Uterus (tissue), 4 donors: ENCODE data around the gene XPA. TPM values are rescaled to one million over a fixed set of nuclear protein-coding genes. Genes with fewer than 3 reads are reported as not detected.

Experiments
- DNase-seq, 2 donors: peaks; one replicate each; pipeline ENCODE4 v3.0.0-alpha.2; 2019 to 2020
- H3K27ac ChIP-seq, 2 donors: fragments of 200-600 bp; sonication (generic); 1 replicate in 1 of 2; 2 replicates in 1 of 2; pipeline ENCODE4 v1.5.1; 2016 to 2018
- H3K27me3 ChIP-seq, 2 donors: fragments of 200-600 bp; sonication (generic); one replicate each; pipeline ENCODE4 v1.5.1; 2018 to 2019; ENCODE audit warnings: control low read depth in 1 of 2
- H3K36me3 ChIP-seq, 2 donors: fragments of 200-600 bp; sonication (generic); one replicate each; pipeline ENCODE4 v1.5.1; 2019; ENCODE audit warnings: control low read depth in 1 of 2
- H3K4me1 ChIP-seq, 2 donors: fragments of 200-600 bp; sonication (generic); one replicate each; pipeline ENCODE4 v1.5.1; 2018 to 2019; ENCODE audit warnings: control low read depth in 1 of 2
- H3K4me3 ChIP-seq, 2 donors: fragments of 200-600 bp; sonication (generic); 1 replicate in 1 of 2; 2 replicates in 1 of 2; pipeline ENCODE4 v1.5.1; 2018 to 2019; ENCODE audit warnings: mild to moderate bottlenecking in 1 of 2
- H3K9me3 ChIP-seq, 2 donors: fragments of 200-600 bp; sonication (generic); one replicate each; pipeline ENCODE4 v1.5.1; 2019; ENCODE audit warnings: control low read depth in 1 of 2
- CTCF ChIP-seq, 4 experiments: fragments of 200-600 bp in 2 of 4; fragments of 450-650 bp in 2 of 4; sonication (generic) in 2 of 4; IDR thresholded peaks; one replicate each; pipeline ENCODE4 v1.5.1; 2016 to 2019; ENCODE audit warnings: antibody characterized with exemption in 4 of 4, mild to moderate bottlenecking in 2 of 4, moderate library complexity in 1 of 4
- POLR2A ChIP-seq, 2 donors: fragments of 450-650 bp; IDR thresholded peaks; one replicate each; pipeline ENCODE4 v1.6.1; 2016; ENCODE audit warnings: antibody characterized with exemption in 2 of 2, mild to moderate bottlenecking in 1 of 2, moderate library complexity in 1 of 2
- intact Hi-C: fragments of 100-400 bp; cut with DNase I; formaldehyde crosslinking; loops from one replicate; pipeline ENCODE4 v1.15.1; 2023; ENCODE audit warnings: low total_unique reads
- total RNA-seq, 4 donors: library from RNA; depleted of rRNA in 3 of 4; stranded (reverse); fragments of >200 nt in 3 of 4; gene quantifications; one replicate each; pipeline versions ENCODE4 v1.1.0 to v1.2.4, GENCODE V29; 2014 to 2023
- donor health status: DM: yes; HTN: yes; CAD: no.

Gene XPA
- total RNA-seq, 4 donors from 2014 or later = 10.0 to 31.6 (median 23.7) TPM

DNA sequence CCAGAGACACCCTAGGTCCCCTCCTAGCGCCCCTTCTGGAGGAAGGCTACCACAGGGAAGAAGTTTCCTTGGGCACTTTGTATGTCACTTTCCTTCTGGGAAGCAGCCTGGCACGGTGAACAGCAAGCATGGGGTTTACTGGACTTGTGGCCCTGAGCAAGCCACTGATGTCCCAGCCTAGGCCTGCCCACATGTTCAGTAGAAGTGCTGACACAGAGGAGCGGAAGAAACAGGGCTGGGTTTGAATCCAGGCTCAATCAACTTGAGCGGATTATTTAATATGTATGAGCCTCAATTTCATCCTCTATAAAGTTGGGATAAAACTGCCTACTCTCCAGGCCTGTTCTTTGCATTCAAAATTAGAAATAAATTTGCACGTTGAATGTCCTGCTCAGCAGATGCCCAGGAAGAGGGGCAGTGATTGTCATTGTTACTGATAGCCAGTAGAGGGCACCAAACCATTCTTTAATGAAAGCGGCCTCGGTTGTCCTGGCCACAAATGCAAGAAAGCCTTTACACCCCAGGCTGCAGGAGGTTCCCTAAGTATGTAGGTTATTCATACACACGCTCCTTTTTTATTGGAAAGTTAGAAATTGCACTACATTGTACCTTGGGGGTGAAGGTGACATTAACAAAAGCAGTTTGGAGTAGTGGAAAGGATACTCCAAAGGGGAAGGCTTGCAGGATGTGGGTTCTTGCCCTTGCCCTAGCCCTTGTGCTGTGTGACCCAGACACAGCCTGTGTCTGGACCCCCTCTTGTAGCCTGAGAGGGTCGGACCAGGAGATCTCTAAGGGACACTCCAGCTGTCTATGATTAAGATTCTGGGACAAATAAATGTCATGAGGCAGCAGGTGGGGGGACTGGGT lies 13.4 kb upstream of the XPA start:
- intact Hi-C loops = no loop called here
- Histone ChIP-seq H3K4me3 (no peak overlapping the region), H3K27me3 (no peaks in the 10 kb centered on the region), H3K9me3 (no peaks in the 10 kb centered on the region), H3K4me1 (no peaks in the 10 kb centered on the region), H3K36me3 (no peaks in the 10 kb centered on the region), H3K27ac (no peak overlapping the region)
- DNase-seq = peak in 1 of 2 donors; percentile 23
- no peak for TF ChIP-seq POLR2A (IDR thresholded peaks at IDR 0.05)
- TF ChIP-seq CTCF (IDR thresholded peaks at IDR 0.05) = peak; percentile 68 to 79 (median 74)

DNA sequence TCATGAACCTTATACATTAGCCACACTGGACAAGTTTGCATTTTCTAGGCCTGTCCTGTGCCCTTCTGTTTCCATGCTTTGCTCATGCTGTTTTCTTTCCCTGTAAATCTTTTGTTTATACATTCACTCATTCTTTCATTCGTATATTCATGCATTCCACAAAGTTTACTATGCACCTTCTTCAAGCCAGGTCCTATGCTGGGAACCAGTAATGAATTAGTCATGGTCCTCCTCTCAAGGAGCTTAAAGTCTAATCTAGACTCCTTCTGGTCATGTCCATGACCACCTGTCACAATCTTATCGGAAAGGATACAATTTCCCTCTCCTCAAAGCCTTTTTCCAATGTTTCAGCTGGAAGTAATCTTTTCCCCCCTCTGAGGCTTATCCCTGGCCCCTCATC lies 9.1 kb upstream of the XPA start:
- intact Hi-C loops = no loop called here
- H3K4me3 ChIP-seq = no peak overlapping the region

GRCh38 chr9:97705354-97705950 lies 8.3 kb upstream of the XPA start:
- Histone ChIP-seq H3K27ac (peak overlapping the region in 1 of 2 donors; percentile 80), H3K4me1 (peaks cover 0 to 4% of the 10 kb centered on the region in 2 donors), H3K9me3 (no peaks in the 10 kb centered on the region), H3K4me3 (no peak overlapping the region), H3K27me3 (no peaks in the 10 kb centered on the region), H3K36me3 (no peaks in the 10 kb centered on the region)
- intact Hi-C loops = no loop called here
- TF ChIP-seq POLR2A (IDR thresholded peaks at IDR 0.05) = no peak
- TF ChIP-seq CTCF (IDR thresholded peaks at IDR 0.05) = no peak
- DNase-seq = no peak

More for the DNA sequence above, 9.1 kb upstream of the XPA start:
- peaks cover 0 to 4% of the 10 kb centered on the region in 2 donors for H3K4me1 ChIP-seq
- DNase-seq = no peak
- H3K9me3 ChIP-seq = no peaks in the 10 kb centered on the region
- H3K27ac ChIP-seq = no peak overlapping the region
- no peaks in the 10 kb centered on the region for H3K27me3 ChIP-seq
- TF ChIP-seq POLR2A (IDR thresholded peaks at IDR 0.05) (no peak), CTCF (IDR thresholded peaks at IDR 0.05) (no peak)
- no peaks in the 10 kb centered on the region for H3K36me3 ChIP-seq

DNA sequence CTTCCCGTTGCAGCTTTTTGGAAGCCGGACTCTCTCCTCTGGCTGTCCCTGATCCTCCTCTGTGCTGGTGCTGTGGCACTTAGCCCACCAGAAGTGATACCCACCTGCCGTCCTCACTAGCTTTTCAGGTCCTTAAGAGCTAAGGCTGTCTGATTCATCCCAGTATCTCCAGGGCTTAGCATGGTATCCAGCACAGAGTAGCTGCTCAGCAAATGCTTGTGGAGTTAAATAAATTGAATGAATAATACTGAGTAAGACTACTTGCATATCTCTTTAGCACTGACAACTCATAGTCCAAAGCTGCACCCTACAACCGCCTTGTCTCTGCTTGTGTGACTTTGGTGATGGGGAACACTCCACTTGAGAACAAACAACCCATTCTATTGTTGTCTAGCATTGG lies 7.7 kb upstream of the XPA start:
- Histone ChIP-seq H3K36me3 (no peaks in the 10 kb centered on the region), H3K27me3 (no peaks in the 10 kb centered on the region), H3K4me1 (peaks cover 0 to 4% of the 10 kb centered on the region in 2 donors), H3K27ac (peak overlapping the region; percentile 77 to 80), H3K4me3 (no peak overlapping the region), H3K9me3 (no peaks in the 10 kb centered on the region)
- TF ChIP-seq CTCF (IDR thresholded peaks at IDR 0.05) = no peak
- no peak for TF ChIP-seq POLR2A (IDR thresholded peaks at IDR 0.05)
- intact Hi-C loops = no loop called here
- no peak for DNase-seq

DNA sequence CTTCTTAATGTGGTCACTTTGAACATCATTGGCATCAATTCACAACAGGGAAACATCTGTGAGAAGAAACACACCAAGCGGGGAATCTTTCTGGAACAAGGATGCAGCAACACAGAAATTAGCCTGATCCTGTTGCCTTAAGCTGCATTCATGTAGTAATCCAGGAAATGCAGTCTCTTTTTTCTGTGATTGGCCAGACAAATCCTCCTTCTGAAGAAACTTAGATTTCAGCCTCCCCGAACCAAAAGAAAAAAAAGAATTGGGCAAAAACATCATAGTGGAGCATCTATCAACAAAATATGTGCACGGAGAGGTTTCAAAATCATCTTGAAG lies 7.2 kb upstream of the XPA start:
- H3K27ac ChIP-seq = peak overlapping the region; percentile 77 to 80
- no peak overlapping the region for H3K4me3 ChIP-seq
- TF ChIP-seq CTCF (IDR thresholded peaks at IDR 0.05) (no peak), POLR2A (IDR thresholded peaks at IDR 0.05) (peak in 1 of 2 donors; percentile 18)
- no peaks in the 10 kb centered on the region for H3K36me3 ChIP-seq
- DNase-seq = no peak
- no peaks in the 10 kb centered on the region for H3K27me3 ChIP-seq
- H3K9me3 ChIP-seq = no peaks in the 10 kb centered on the region
- peaks cover 0 to 4% of the 10 kb centered on the region in 2 donors for H3K4me1 ChIP-seq
- intact Hi-C loops = no loop called here
